H9 (cell line): Measurements from ENCODE around the gene CFAP119. TPM values are rescaled to one million over a fixed set of nuclear protein-coding genes. Genes with fewer than 3 reads are reported as not detected.

Experiments
- DNase-seq: peaks from one replicate; pipeline ENCODE4 v3.0.0-alpha.2; 2017
- H2AFZ ChIP-seq: one replicate; pipeline ENCODE4 v1.6.1; 2013; ENCODE audit warnings: mild to moderate bottlenecking, low read length, control low read depth, moderate library complexity
- H2AK5ac ChIP-seq: 2 replicates; pipeline ENCODE4 v1.6.1; 2013; ENCODE audit warnings: low read length, control low read depth, mixed read lengths; ENCODE audit not compliant: insufficient read length
- H2BK120ac ChIP-seq: one replicate; pipeline ENCODE4 v1.6.1; 2013; ENCODE audit warnings: low read depth, mild to moderate bottlenecking, low read length, control low read depth, inconsistent platforms; ENCODE audit not compliant: poor library complexity, severe bottlenecking
- H2BK12ac ChIP-seq: 2 replicates; pipeline ENCODE4 v1.6.1; 2013; ENCODE audit warnings: low read length, control low read depth, mixed read lengths, low read depth; ENCODE audit not compliant: insufficient read length
- H2BK15ac ChIP-seq: 2 replicates; pipeline ENCODE4 v1.6.1; 2013; ENCODE audit warnings: low read depth, low read length, control low read depth
- H2BK20ac ChIP-seq: one replicate; pipeline ENCODE4 v1.6.1; 2013; ENCODE audit warnings: low read depth, mild to moderate bottlenecking, low read length, control low read depth, inconsistent platforms; ENCODE audit not compliant: poor library complexity, severe bottlenecking
- H2BK5ac ChIP-seq: 2 replicates; pipeline ENCODE4 v1.6.1; 2013; ENCODE audit warnings: low read length, control low read depth, mixed read lengths; ENCODE audit not compliant: insufficient read length
- H3K14ac ChIP-seq: 2 replicates; pipeline ENCODE4 v1.6.1; 2013; ENCODE audit warnings: low read length, control low read depth; ENCODE audit not compliant: insufficient read depth
- H3K18ac ChIP-seq: 2 replicates; pipeline ENCODE4 v1.6.1; 2013; ENCODE audit warnings: low read depth, mild to moderate bottlenecking, mixed read lengths, low read length, control low read depth; ENCODE audit not compliant: insufficient read length
- H3K23ac ChIP-seq: 2 replicates; pipeline ENCODE4 v1.6.1; 2013; ENCODE audit warnings: low read length, control low read depth, mixed read lengths, low read depth; ENCODE audit not compliant: insufficient read length
- H3K23me2 ChIP-seq: 2 replicates; pipeline ENCODE4 v1.6.1; 2013; ENCODE audit warnings: low read depth, mild to moderate bottlenecking, mixed read lengths, low read length, control low read depth; ENCODE audit not compliant: insufficient read length, poor library complexity, severe bottlenecking
- H3K27ac ChIP-seq: 2 replicates; pipeline ENCODE4 v1.5.1; 2013; ENCODE audit warnings: low read length, control low read depth, mixed read lengths, low read depth; ENCODE audit not compliant: insufficient read length
- H3K27me3 ChIP-seq: 2 replicates; pipeline ENCODE4 v1.6.1; 2013; ENCODE audit warnings: low read length, control low read depth, inconsistent platforms; ENCODE audit not compliant: insufficient read depth
- H3K4ac ChIP-seq: 2 replicates; pipeline ENCODE4 v1.6.1; 2013; ENCODE audit warnings: low read depth, mild to moderate bottlenecking, control low read depth, inconsistent platforms, low read length, moderate library complexity
- H3K4me1 ChIP-seq: 2 replicates; pipeline ENCODE4 v1.6.1; 2013; ENCODE audit warnings: low read length, control low read depth, inconsistent platforms; ENCODE audit not compliant: insufficient read depth
- H3K4me2 ChIP-seq: 2 replicates; pipeline ENCODE4 v1.6.1; 2013; ENCODE audit warnings: low read length, control low read depth, mixed read lengths; ENCODE audit not compliant: insufficient read length, insufficient read depth
- H3K56ac ChIP-seq: 2 replicates; pipeline ENCODE4 v1.6.1; 2013; ENCODE audit warnings: low read depth, mild to moderate bottlenecking, mixed read lengths, low read length, control low read depth; ENCODE audit not compliant: insufficient read length
- H3K79me1 ChIP-seq: 2 replicates; pipeline ENCODE4 v1.6.1; 2013; ENCODE audit warnings: low read depth, mild to moderate bottlenecking, moderate library complexity, low read length, control low read depth, inconsistent platforms; ENCODE audit not compliant: insufficient read depth, poor library complexity, severe bottlenecking
- H3K79me2 ChIP-seq: 2 replicates; pipeline ENCODE4 v1.6.1; 2013; ENCODE audit warnings: low read length, control low read depth, inconsistent platforms; ENCODE audit not compliant: insufficient read depth
- H3K9ac ChIP-seq: 2 replicates; pipeline ENCODE4 v1.6.1; 2013; ENCODE audit warnings: low read length, control low read depth, mixed read lengths; ENCODE audit not compliant: insufficient read length; ENCODE audit errors: extremely low read depth
- H3K9me3 ChIP-seq: one replicate; pipeline ENCODE4 v1.6.1; 2013; ENCODE audit warnings: low read depth, low read length, inconsistent platforms; ENCODE audit not compliant: control insufficient read depth
- H3T11ph ChIP-seq: one replicate; pipeline ENCODE4 v1.6.1; 2013; ENCODE audit warnings: mild to moderate bottlenecking, low read length, control low read depth, inconsistent platforms
- H4K20me1 ChIP-seq: one replicate; pipeline ENCODE4 v1.6.1; 2013; ENCODE audit not compliant: control insufficient read depth, insufficient read length, insufficient read depth
- H4K5ac ChIP-seq: 2 replicates; pipeline ENCODE4 v1.6.1; 2013; ENCODE audit warnings: low read depth, mild to moderate bottlenecking, mixed read lengths, low read length, control low read depth; ENCODE audit not compliant: insufficient read length
- H4K8ac ChIP-seq: replicated peaks from 2 replicates; pipeline ENCODE4 v1.6.1; 2013; ENCODE audit warnings: low read length, control low read depth, mixed read lengths, low read depth; ENCODE audit not compliant: insufficient read length
- H4K91ac ChIP-seq: 2 replicates; pipeline ENCODE4 v1.6.1; 2013; ENCODE audit warnings: low read depth, mild to moderate bottlenecking, moderate library complexity, mixed read lengths, low read length, control low read depth; ENCODE audit not compliant: insufficient read length
- H3K27ac Mint-ChIP-seq, 3 experiments: 2 replicates in 2 of 3; 3 replicates in 1 of 3; pipeline ENCODE4 v1.8.0; 2020 to 2021; ENCODE audit warnings: mixed read lengths in 3 of 3, mild to moderate bottlenecking in 1 of 3, moderate library complexity in 1 of 3
- H3K27me3 Mint-ChIP-seq: 2 replicates; pipeline ENCODE4 v1.8.0; 2021; ENCODE audit warnings: low read depth, mild to moderate bottlenecking, moderate library complexity, mixed read lengths
- H3K36me3 Mint-ChIP-seq, 3 experiments: 2 replicates in 2 of 3; 3 replicates in 1 of 3; pipeline ENCODE4 v1.8.0; 2020 to 2021; ENCODE audit warnings: low read depth in 3 of 3, mixed read lengths in 3 of 3; ENCODE audit not compliant: insufficient read depth in 1 of 3
- H3K4me1 Mint-ChIP-seq, 2 experiments: 2 replicates each; pipeline ENCODE4 v1.8.0; 2020; ENCODE audit warnings: mixed read lengths in 2 of 2
- H3K4me3 Mint-ChIP-seq, 2 experiments: 2 replicates in 1 of 2; 3 replicates in 1 of 2; pipeline ENCODE4 v1.8.0; 2020 to 2021; ENCODE audit warnings: mild to moderate bottlenecking in 2 of 2, mixed read lengths in 2 of 2, moderate library complexity in 1 of 2
- H3K9me3 Mint-ChIP-seq, 2 experiments: 2 replicates in 1 of 2; 3 replicates in 1 of 2; pipeline ENCODE4 v1.8.0; 2020; ENCODE audit warnings: mild to moderate bottlenecking in 2 of 2, mixed read lengths in 2 of 2, moderate library complexity in 1 of 2
- WGBS: extraction: QIAGEN DNeasy Blood & Tissue Kit; methylation state at CpG from one replicate; pipeline ENCODE4 v1.1.7; 2013; ENCODE audit warnings: missing lambda C conversion rate, low lambda C conversion rate, mixed read lengths; ENCODE audit not compliant: insufficient read length; ENCODE audit errors: extremely low coverage; 5-methylcytosine and 5-hydroxymethylcytosine counted together
- total RNA-seq: library from RNA; stranded (reverse); gene quantifications from 2 replicates; pipeline ENCODE4 v1.2.1, GENCODE V29; 2021
- TF ChIP-seq, protein P1 (sequence below): fragments of 200-600 bp; sonication (generic); conservative IDR thresholded peaks from 3 replicates; pipeline ENCODE4 v1.8.0; 2021; ENCODE audit warnings: antibody characterized with exemption, mild to moderate bottlenecking

CFAP119 gene
- total RNA-seq, 1 experiment from 2014 or later = 5.4 TPM

GRCh38 chr16:30758988-30759491 is 2.8 kb downstream of the CFAP119 start:
- H3K9me3 ChIP-seq = no peaks in the 10 kb centered on the region
- H2BK20ac ChIP-seq = no peak overlapping the region
- H3K4me1 ChIP-seq = no peaks in the 10 kb centered on the region
- no peak overlapping the region for H4K91ac ChIP-seq
- no peak overlapping the region for H3K4me2 ChIP-seq
- H3K4ac ChIP-seq = no peak overlapping the region
- H3K56ac ChIP-seq = no peak overlapping the region
- no peak overlapping the region for H2BK15ac ChIP-seq
- H3T11ph ChIP-seq = no peak overlapping the region
- no peak overlapping the region for H3K23ac ChIP-seq
- no peak overlapping the region for H3K27ac ChIP-seq
- peaks cover 6% of the 10 kb centered on the region for H3K79me1 ChIP-seq
- no peaks in the 10 kb centered on the region for H4K20me1 ChIP-seq
- H3K9ac ChIP-seq = no peak overlapping the region
- H3K9me3 Mint-ChIP-seq = no peaks in the 10 kb centered on the region
- H3K4me1 Mint-ChIP-seq = peaks cover 17 to 18% of the 10 kb centered on the region in 2 experiments
- DNase-seq = no peak
- H2BK120ac ChIP-seq = no peak overlapping the region
- H3K79me2 ChIP-seq = no peaks in the 10 kb centered on the region
- H3K14ac ChIP-seq = no peak overlapping the region
- H3K36me3 Mint-ChIP-seq = peaks cover 12 to 56% (median 40%) of the 10 kb centered on the region in 3 experiments
- H4K8ac ChIP-seq = no peak overlapping the region
- no peak overlapping the region for H2BK5ac ChIP-seq
- H3K27ac Mint-ChIP-seq = no peak overlapping the region
- no peak overlapping the region for H2AK5ac ChIP-seq
- H2BK12ac ChIP-seq = no peak overlapping the region
- H3K27me3 ChIP-seq = no peaks in the 10 kb centered on the region
- H3K4me3 Mint-ChIP-seq = no peak overlapping the region; a peak in 1 of 5 replicates
- no peak overlapping the region for H2AFZ ChIP-seq
- peaks cover 20% of the 10 kb centered on the region for H3K23me2 ChIP-seq
- no peaks in the 10 kb centered on the region for H3K27me3 Mint-ChIP-seq
- no peak overlapping the region for H3K18ac ChIP-seq
- no peak overlapping the region for H4K5ac ChIP-seq
- no CpG with 5 or more reads among the region's 10 CpGs for WGBS
- TF ChIP-seq, protein P1, sequence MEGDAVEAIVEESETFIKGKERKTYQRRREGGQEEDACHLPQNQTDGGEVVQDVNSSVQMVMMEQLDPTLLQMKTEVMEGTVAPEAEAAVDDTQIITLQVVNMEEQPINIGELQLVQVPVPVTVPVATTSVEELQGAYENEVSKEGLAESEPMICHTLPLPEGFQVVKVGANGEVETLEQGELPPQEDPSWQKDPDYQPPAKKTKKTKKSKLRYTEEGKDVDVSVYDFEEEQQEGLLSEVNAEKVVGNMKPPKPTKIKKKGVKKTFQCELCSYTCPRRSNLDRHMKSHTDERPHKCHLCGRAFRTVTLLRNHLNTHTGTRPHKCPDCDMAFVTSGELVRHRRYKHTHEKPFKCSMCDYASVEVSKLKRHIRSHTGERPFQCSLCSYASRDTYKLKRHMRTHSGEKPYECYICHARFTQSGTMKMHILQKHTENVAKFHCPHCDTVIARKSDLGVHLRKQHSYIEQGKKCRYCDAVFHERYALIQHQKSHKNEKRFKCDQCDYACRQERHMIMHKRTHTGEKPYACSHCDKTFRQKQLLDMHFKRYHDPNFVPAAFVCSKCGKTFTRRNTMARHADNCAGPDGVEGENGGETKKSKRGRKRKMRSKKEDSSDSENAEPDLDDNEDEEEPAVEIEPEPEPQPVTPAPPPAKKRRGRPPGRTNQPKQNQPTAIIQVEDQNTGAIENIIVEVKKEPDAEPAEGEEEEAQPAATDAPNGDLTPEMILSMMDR = no peak
